Medulla oblongata (tissue), 1 donor: Measurements from ENCODE around the gene PPP4R1.
A peak's percentile ranks its signal among the peaks of the same experiment; 100 is the strongest.

Experiments used
- DNase-seq: peaks from one replicate; pipeline ENCODE4 v3.0.0-alpha.2; 2015; ENCODE audit errors: extremely low spot score

Gene PPP4R1

DNA sequence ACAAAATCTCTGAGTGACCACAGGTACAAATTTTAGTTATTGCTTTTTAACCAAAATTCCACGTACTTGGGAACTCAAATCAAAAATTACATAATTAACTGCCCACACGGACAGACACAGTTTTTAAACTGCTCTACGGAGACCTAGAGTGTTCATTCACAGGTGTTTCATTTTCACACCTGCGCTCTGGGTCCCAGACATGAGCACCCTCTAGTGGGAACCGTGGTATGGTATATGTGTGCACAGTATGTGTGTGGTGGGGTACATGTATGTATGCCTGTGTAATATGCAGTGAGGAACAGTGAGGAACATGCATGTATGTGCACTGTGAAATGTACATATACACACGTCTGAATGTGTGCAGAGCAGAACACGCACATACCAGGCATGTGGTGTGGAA, 65.0 kb downstream of the PPP4R1 start:
- DNase-seq, result no peak

DNA sequence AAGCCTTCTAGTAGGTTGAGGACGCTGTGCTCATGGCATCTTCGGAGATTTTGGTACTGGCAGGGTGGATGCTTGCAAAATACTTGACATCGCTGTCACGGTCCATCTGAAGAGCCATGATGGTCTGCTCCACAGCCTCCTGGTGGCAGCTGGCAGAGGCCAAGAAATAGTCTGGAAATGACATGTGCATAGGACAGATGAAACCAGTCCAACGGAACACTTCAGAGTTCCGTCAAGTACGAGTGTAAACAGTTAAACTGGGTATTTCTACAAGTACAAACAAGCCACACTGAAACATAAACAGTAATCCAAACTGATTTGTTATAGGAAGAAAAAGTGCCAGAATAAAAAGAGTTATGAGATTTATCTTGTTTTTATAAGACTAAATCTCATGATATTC, 66.6 kb downstream of the PPP4R1 start:
- DNase-seq, result no peak

DNA sequence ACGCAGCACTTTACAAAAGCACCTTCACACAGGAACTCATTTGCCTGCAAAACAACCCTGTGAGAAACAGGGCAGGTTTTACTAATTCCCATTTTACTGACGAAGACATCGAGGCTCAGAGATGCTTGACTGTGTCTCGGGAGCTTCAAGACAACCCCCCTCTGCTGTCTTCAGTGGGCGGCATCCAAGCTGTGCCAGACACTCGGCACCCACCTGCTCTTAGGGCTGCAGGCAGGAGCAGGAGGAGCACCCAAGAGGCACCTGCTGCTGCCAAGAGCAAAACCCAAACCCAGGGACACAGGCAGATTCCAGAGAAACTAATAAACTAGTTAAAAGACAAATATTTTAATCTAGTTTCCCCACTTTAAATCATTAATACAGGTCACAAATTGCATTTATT, 67.9 kb downstream of the PPP4R1 start:
- DNase-seq, result no peak

DNA sequence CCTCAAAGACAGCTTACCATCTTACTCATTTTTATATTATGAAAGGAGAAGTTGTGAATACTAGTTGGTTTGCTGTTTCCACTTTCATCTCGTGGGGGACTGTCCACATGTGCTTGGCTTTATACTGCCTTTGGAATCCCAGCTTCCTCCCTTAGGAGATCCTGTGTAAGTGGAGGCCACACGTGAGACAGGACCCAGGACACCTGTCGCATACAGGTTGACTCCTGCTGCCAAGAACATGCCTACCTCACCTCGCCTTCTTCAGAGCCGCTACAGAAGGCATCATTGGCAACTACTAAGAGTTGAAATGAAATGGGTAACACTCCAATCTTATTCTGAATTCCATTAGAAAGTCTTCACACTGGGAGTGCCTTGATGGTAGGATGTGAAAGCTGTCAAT, 69.3 kb downstream of the PPP4R1 start:
- DNase-seq, result no peak

GRCh38 chr18:9542924-9543323, 71.4 kb downstream of the PPP4R1 start:
- no peak for DNase-seq

- DNase-seq, result no peak
Measured at GRCh38 chr18:9539938-9540337, 74.4 kb downstream of the PPP4R1 start.

DNA sequence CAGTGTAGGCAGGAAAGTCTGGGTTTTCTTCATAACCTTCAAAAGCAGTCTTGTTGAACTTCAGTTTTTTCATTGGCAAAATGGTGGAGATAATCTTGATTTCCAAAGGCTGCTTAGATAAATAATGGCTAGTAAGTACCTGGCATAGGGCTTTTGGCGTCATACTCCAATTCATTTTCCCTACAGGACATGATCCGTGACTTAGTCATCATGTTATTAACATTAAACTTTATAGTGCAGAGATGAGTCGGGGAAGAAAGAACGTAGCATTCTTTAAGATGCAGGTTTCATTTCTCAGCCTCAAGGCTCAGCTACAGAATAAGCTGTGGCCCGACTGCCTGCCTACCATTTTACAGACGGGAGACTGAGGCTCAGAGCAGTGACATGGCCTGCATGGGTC, 75.1 kb downstream of the PPP4R1 start:
- DNase-seq, result no peak

DNA sequence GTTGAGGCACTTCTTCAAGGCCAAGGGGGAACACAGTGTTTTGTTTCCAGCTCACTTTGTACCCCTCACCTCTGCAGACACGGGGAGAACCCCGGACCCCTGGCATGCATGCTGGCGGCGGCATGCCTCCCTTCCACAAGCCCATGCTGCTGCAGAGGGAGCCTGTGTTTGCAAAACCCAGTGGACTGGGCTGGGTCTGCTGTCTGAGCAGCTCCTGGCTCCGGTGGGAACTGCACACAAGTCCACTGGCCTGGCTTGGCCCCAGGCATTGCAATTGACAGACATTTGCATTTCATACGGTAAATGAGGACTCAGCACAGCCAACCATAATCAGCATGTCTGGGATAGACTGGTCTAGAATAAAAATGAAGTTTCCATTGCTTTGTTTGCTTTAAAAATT, 76.7 kb downstream of the PPP4R1 start:
- no peak for DNase-seq

GRCh38 chr18:9536354-9537152, 77.8 kb downstream of the PPP4R1 start:
- DNase-seq, result no peak

DNA sequence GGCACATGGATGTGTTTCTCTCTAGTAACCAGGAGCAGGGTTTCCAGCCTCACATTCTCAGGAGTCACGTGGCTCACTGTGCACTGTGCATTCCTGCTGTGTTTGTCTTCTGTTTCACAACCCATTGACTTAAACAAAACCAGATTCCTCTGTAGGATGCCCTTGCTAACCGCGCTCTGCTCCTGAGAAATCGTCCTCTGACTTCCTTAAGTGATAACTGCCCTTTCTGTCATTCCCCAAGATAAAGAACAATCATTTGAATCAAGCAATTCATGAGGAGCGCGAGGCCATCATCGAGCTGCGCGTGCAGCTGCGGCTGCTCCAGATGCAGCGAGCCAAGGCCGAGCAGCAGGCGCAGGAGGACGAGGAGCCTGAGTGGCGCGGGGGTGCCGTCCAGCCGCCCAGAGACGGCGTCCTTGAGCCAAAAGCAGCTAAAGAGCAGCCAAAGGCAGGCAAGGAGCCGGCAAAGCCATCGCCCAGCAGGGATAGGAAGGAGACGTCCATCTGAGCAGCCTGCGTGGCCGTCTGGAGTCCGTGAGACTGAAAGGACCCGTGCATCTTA, 78.8 kb downstream of the PPP4R1 start:
- DNase-seq, result peak; percentile 77

GRCh38 chr18:9534844-9535243, 79.5 kb downstream of the PPP4R1 start:
- DNase-seq, result no peak

DNA sequence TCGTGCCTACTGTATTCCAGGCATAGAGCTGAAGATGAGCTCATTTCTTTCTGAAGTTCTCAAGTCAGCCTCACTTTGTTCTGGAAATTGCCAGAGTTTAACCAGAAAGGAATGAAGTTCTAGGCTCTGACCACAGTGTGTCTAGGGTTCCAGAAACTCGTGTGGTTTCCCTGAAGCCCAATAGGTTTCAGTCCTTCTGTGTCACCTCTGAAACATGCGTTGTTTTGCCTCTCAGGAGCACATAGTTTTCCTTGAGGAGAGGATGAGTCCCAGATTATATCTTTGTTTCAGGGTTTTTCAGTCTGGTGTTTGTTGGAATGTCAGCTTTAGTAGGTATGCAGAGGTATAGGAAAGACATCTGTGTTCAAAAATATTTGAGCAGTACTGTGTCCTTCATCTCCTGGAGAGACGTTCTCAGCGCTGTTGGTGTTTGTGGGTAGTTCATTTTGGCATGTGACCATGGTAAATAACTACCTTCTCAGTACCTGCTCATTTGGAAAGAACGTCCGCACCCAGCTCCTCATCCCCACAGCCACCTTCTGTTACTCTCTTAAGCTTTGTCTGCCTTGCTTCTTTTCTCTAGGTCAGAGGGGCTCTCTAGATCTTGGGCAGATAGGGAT, 82.5 kb downstream of the PPP4R1 start:
- DNase-seq, result no peak

DNA sequence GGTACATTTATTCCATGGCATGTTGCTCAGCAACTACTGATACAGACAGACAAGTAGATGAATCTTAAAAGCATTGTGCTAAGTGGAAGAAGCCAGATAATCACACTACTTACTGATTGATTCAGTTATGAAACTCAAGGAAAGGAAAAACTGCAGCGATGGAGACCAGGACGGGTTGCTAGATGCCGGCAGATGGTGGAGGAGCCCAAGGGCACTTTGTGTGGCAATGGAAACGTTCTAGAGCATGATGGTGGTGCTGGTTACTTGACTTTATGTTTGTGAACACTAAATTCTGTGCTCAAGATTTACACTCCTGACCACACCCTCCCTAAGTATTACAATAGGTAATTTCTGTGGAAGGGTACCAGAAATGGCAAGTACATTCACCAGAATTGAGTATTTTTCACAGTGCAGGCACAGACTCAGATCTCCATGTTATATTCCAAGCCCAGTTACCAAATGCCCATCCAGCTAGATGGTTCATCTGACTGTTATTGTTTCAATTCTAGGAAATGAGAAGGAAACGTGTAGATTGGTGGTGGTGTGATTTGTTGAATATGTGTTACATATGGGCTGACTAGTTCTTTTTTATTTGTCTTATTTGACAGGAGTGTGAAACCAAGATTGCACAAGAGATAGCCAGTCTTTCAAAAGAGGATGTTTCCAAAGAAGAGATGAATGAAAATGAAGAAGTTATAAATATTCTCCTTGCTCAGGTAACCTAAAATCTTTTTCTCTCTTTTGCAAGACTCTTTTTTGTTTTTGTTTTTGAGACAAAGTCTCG, 83.9 kb downstream of the PPP4R1 start:
- no peak for DNase-seq

GRCh38 chr18:9526458-9526857, 87.9 kb downstream of the PPP4R1 start:
- DNase-seq, result no peak

- no peak for DNase-seq
Measured at GRCh38 chr18:9522952-9523351, 91.4 kb downstream of the PPP4R1 start.

- DNase-seq, result no peak
Measured at GRCh38 chr18:9521770-9522169, 92.6 kb downstream of the PPP4R1 start.

DNA sequence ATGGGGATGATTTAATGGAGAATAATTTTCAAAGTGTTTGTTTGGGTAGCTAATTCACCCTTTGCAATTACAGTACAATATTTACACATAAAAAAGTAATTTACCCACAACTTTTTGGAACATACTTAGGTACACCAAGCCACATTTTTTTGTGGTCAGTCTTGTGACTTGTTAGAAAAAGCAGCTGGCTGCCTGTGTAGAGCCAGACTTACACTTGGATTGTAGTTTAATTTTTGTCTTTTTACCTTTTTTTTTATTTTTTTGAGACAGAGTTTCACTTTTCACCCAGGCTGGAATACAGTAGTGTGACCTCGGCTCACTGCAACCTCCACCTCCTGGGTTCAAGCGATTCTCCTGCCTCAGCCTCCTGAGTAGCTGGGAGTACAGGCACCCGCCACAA, 93.7 kb downstream of the PPP4R1 start:
- DNase-seq, result no peak

GRCh38 chr18:9519399-9519798, 95.0 kb downstream of the PPP4R1 start:
- DNase-seq, result no peak

GRCh38 chr18:9517869-9518268, 96.5 kb downstream of the PPP4R1 start:
- no peak for DNase-seq

GRCh38 chr18:9516437-9517064, 97.8 kb downstream of the PPP4R1 start:
- peak; percentile 19 for DNase-seq

- DNase-seq, result no peak
Measured at GRCh38 chr18:9513971-9514512, 100.3 kb downstream of the PPP4R1 start.
